ENCODE measurements around the gene AKAP12.

Gene AKAP12, protein sequence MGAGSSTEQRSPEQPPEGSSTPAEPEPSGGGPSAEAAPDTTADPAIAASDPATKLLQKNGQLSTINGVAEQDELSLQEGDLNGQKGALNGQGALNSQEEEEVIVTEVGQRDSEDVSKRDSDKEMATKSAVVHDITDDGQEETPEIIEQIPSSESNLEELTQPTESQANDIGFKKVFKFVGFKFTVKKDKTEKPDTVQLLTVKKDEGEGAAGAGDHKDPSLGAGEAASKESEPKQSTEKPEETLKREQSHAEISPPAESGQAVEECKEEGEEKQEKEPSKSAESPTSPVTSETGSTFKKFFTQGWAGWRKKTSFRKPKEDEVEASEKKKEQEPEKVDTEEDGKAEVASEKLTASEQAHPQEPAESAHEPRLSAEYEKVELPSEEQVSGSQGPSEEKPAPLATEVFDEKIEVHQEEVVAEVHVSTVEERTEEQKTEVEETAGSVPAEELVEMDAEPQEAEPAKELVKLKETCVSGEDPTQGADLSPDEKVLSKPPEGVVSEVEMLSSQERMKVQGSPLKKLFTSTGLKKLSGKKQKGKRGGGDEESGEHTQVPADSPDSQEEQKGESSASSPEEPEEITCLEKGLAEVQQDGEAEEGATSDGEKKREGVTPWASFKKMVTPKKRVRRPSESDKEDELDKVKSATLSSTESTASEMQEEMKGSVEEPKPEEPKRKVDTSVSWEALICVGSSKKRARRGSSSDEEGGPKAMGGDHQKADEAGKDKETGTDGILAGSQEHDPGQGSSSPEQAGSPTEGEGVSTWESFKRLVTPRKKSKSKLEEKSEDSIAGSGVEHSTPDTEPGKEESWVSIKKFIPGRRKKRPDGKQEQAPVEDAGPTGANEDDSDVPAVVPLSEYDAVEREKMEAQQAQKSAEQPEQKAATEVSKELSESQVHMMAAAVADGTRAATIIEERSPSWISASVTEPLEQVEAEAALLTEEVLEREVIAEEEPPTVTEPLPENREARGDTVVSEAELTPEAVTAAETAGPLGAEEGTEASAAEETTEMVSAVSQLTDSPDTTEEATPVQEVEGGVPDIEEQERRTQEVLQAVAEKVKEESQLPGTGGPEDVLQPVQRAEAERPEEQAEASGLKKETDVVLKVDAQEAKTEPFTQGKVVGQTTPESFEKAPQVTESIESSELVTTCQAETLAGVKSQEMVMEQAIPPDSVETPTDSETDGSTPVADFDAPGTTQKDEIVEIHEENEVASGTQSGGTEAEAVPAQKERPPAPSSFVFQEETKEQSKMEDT (N-terminal part only)

DNA sequence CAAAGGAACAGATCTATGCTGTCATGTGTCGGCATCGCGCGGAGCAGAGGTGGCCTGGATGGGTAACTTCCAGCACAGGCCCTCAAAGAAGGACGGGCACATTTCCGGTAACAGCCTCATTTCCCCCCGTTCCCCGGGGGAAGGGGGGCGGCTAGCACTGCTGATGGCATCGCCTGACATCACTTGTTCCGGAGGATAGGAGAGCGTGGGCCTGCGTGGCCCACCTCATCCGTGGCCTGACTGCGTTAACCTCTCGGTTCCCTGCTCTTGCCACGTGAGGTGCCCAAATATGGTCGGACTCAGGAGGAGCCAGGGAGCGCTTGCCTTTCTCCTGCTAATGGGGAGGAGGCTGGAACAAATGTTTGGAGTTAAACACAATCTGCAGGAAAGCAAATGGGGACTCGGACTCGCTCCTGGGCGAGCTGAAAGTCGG is at the start of gene AKAP12:
Gene AKAP12 (plus strand): TSS at position 365 of the 433 bp plus-strand sequence. CDS start 596 bp downstream, outside the sequence.
- TF ChIP-seq, protein P1, sequence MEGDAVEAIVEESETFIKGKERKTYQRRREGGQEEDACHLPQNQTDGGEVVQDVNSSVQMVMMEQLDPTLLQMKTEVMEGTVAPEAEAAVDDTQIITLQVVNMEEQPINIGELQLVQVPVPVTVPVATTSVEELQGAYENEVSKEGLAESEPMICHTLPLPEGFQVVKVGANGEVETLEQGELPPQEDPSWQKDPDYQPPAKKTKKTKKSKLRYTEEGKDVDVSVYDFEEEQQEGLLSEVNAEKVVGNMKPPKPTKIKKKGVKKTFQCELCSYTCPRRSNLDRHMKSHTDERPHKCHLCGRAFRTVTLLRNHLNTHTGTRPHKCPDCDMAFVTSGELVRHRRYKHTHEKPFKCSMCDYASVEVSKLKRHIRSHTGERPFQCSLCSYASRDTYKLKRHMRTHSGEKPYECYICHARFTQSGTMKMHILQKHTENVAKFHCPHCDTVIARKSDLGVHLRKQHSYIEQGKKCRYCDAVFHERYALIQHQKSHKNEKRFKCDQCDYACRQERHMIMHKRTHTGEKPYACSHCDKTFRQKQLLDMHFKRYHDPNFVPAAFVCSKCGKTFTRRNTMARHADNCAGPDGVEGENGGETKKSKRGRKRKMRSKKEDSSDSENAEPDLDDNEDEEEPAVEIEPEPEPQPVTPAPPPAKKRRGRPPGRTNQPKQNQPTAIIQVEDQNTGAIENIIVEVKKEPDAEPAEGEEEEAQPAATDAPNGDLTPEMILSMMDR (IDR thresholded peaks at IDR 0.05; ENCODE audit: insufficient read depth, missing control alignments): no peak
- FAIRE-seq (no peak), DNase-seq (ENCODE audit: insufficient read length, low spot score) (no peak)

DNA sequence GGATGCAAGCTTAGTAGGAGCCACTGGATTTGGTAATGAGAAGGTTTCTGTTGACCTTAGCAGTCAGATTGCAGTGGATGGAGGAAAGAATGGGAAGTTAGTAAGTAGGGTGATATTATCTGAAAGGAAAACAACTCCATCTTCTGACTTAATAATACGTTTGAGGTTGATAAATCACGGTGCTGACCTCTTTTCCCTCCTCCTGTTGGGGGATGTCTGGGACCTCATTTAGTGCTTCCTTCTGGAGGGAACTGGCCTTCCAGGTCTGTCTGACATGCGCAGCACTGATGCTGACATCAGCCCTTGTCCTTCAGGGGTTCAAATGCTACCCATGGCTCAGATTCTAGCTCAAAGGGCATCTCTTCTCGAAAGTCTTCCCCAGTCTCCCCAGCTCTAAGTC is 48.2 kb upstream of the AKAP12 start:
- FAIRE-seq: no peak
- no peak for DNase-seq (ENCODE audit: insufficient read length, low spot score)
- TF ChIP-seq, protein P1 (IDR thresholded peaks at IDR 0.05; ENCODE audit: insufficient read depth, missing control alignments): no peak

DNA sequence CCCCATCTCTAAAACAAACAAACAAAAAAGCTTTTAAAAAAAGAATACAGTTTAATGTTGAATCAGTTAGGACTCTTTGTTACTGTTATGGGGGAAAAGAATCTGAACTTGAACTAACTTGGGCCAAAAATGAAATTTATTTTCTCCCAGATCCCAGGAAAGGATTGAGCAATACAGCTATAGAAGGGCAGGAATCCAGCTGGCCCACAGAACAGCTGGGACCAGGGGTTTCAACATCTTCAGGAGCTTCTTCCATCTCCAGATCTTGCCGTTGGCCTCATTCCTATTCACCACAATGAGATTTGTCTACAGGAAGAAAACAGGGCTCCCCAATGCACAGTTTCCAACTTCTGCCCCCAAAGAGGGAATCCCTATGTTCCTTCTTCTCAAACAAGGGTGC is 43.2 kb upstream of the AKAP12 start:
- TF ChIP-seq, protein P1 (IDR thresholded peaks at IDR 0.05; ENCODE audit: insufficient read depth, missing control alignments): no peak
- FAIRE-seq: no peak
- no peak for DNase-seq (ENCODE audit: insufficient read length, low spot score)

DNA sequence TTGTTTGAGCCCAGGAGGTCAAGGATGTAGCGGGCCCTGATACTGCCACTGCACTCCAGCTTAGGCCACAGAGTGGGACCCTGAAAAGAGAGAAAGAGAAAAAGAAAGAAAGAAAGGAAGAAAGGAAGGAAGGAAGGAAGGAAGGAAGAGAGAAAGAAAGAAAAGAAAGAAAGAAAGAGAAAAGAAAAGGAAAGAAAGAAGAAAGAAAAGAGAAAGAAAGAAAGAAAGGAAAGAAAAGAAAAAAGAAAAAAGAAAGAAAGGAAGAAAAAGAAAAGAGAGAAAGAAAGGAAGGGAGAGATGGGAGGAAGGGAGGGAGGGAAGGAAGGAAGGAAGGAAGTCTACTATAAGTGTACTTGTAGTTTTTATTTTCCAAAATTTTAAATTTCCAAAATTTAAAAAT is 42.2 kb upstream of the AKAP12 start:
- TF ChIP-seq, protein P1 (IDR thresholded peaks at IDR 0.05; ENCODE audit: insufficient read depth, missing control alignments): no peak
- FAIRE-seq (no peak), DNase-seq (ENCODE audit: insufficient read length, low spot score) (no peak)

DNA sequence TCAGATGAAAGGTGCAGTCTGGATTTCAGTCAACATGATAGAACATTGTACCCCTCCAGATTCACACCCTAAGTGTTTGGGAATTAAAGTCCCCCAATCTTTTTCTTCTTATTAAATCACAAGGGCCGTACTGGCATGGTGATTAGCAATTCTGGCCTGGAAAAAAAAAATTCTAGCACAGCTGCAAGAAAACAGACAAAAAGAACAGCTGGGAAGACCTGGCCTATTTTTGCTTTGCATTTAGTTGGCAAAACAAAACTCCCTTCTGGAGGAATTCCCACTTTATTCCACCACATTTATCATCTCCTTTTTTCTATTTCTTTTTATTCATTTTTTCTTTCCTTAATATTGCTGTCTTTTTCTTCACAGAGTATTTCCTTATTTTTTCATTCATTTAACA is 39.8 kb upstream of the AKAP12 start:
- FAIRE-seq (no peak), DNase-seq (ENCODE audit: insufficient read length, low spot score) (no peak)
- TF ChIP-seq, protein P1 (IDR thresholded peaks at IDR 0.05; ENCODE audit: insufficient read depth, missing control alignments): no peak

DNA sequence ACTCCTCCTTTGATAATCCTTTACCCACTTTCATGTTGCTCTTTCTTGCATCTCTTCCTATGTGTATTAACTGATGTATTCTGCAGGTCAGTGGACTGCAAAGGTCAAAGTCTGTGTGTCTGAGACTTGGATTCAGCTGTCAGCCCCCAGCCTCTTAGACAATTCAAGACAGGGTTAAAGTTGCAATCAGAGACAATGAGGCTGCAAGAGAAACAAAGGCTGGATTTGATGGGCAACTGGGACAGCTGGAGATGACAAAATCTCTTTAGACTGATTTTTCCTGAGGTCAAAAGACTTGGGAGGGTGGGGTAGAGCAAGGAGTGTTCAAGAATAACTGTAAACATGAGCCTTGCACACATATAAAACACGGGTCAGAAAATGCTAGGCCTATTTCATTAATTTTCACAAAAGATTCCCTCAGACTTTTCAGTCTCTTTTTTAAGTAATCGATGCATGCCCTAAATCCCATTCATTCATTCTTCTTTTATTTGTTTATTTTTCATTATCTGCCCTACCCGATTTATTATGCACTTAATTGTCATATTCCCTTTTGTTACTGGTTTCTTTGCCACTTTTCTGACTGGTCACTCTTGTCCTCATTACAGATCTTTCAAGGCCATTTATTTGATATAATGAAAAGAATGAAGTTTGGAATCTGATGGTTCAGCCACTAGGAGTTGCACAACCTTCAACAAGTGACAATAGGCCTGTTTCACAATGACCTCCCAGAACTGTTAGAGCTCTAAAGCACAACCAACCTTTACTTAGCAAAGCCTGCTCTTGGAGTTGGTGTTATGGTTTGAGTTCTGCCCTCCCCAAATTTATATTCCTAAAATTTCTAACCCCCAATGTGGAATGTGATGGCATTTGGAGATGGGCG is 33.8 kb upstream of the AKAP12 start:
- DNase-seq (ENCODE audit: insufficient read length, low spot score): no peak
- no peak for FAIRE-seq
- TF ChIP-seq, protein P1 (IDR thresholded peaks at IDR 0.05; ENCODE audit: insufficient read depth, missing control alignments): no peak

Data from D721Med (cell line).